DOHH2 (cell line): ENCODE measurements around the gene AGXT.

Experiments
- H3F3A ChIP-seq: fragments of 200-600 bp; sonication (generic), shearing (Covaris generic); 2 replicates; pipeline ENCODE4 v1.6.0; 2016; ENCODE audit warnings: antibody characterized with exemption, mild to moderate bottlenecking; ENCODE audit not compliant: control insufficient read depth, insufficient read depth
- H3K27ac ChIP-seq: fragments of 200-600 bp; sonication (generic); 2 replicates; pipeline ENCODE4 v1.5.1; 2014; ENCODE audit warnings: low read depth, mild to moderate bottlenecking, low read length, moderate library complexity
- H3K27me3 ChIP-seq: fragments of 200-600 bp; sonication (generic); 2 replicates; pipeline ENCODE4 v1.6.1; 2014; ENCODE audit warnings: mild to moderate bottlenecking, low read length, mixed read lengths; ENCODE audit not compliant: control insufficient read depth
- H3K36me3 ChIP-seq: fragments of 200-600 bp; sonication (generic); 2 replicates; pipeline ENCODE4 v1.6.1; 2014; ENCODE audit warnings: mild to moderate bottlenecking, low read length, moderate library complexity, mixed read lengths; ENCODE audit not compliant: control insufficient read depth
- H3K4me1 ChIP-seq: fragments of 200-600 bp; sonication (generic); 2 replicates; pipeline ENCODE4 v1.6.1; 2014; ENCODE audit warnings: mild to moderate bottlenecking, low read length, mixed read lengths; ENCODE audit not compliant: control insufficient read depth
- H3K4me2 ChIP-seq: fragments of 200-600 bp; sonication (generic); 2 replicates; pipeline ENCODE4 v1.6.0; 2014; ENCODE audit warnings: mild to moderate bottlenecking, low read length, moderate library complexity
- H3K4me3 ChIP-seq: fragments of 200-600 bp; sonication (generic); 2 replicates; pipeline ENCODE4 v1.5.1; 2014; ENCODE audit warnings: mild to moderate bottlenecking, low read length, mixed read lengths
- H3K79me2 ChIP-seq: fragments of 200-600 bp; sonication (generic); 2 replicates; pipeline ENCODE4 v1.6.1; 2014; ENCODE audit warnings: mild to moderate bottlenecking, low read length, mixed read lengths; ENCODE audit not compliant: control insufficient read depth
- H3K9me2 ChIP-seq: fragments of 200-600 bp; sonication (generic); replicated peaks from 2 replicates; pipeline ENCODE4 v1.6.1; 2014; ENCODE audit warnings: mild to moderate bottlenecking, low read length, mixed read lengths; ENCODE audit not compliant: control insufficient read depth
- H3K9me3 ChIP-seq: fragments of 200-600 bp; sonication (generic); 2 replicates; pipeline ENCODE4 v1.6.1; 2014; ENCODE audit warnings: antibody characterized with exemption, low read length, mixed read lengths; ENCODE audit not compliant: control insufficient read depth, insufficient read depth
- H4K20me1 ChIP-seq: fragments of 200-600 bp; sonication (generic); 2 replicates; pipeline ENCODE4 v1.6.0; 2014; ENCODE audit warnings: low read depth, mild to moderate bottlenecking, antibody characterized with exemption, low read length, moderate library complexity; ENCODE audit not compliant: control insufficient read depth, insufficient read depth
- CTCF ChIP-seq: fragments of 200-600 bp; sonication (generic); IDR thresholded peaks from one replicate; pipeline ENCODE4 v1.5.1; 2014; ENCODE audit warnings: antibody characterized with exemption, mild to moderate bottlenecking, low read depth, low read length; ENCODE audit not compliant: poor library complexity, severe bottlenecking
- EZH2phosphoT487 ChIP-seq: fragments of 200-600 bp; sonication (generic); IDR thresholded peaks from 2 replicates; pipeline ENCODE4 v1.6.1; 2017; ENCODE audit warnings: borderline replicate concordance, mild to moderate bottlenecking, antibody characterized with exemption, low read length, moderate library complexity, mixed read lengths

AGXT gene

GRCh38 chr2:240896394-240896793 is 27.8 kb downstream of the AGXT start:
- H3F3A ChIP-seq = no peaks in the 10 kb centered on the region
- H3K27me3 ChIP-seq = no peaks in the 10 kb centered on the region
- no peak for TF ChIP-seq EZH2phosphoT487
- no peak for TF ChIP-seq CTCF
- no peak overlapping the region for H3K4me2 ChIP-seq
- no peaks in the 10 kb centered on the region for H3K4me1 ChIP-seq
- no peaks in the 10 kb centered on the region for H3K79me2 ChIP-seq
- no peaks in the 10 kb centered on the region for H3K9me2 ChIP-seq
- no peak overlapping the region for H3K4me3 ChIP-seq
- H3K27ac ChIP-seq = no peak overlapping the region
- H4K20me1 ChIP-seq = no peaks in the 10 kb centered on the region
- H3K9me3 ChIP-seq = no peaks in the 10 kb centered on the region
- H3K36me3 ChIP-seq = no peaks in the 10 kb centered on the region

GRCh38 chr2:240896871-240897692 is 28.5 kb downstream of the AGXT start:
- H3K4me1 ChIP-seq = no peaks in the 10 kb centered on the region
- no peaks in the 10 kb centered on the region for H3F3A ChIP-seq
- no peak overlapping the region for H3K27ac ChIP-seq
- H3K27me3 ChIP-seq = no peaks in the 10 kb centered on the region
- H3K36me3 ChIP-seq = no peaks in the 10 kb centered on the region
- H3K4me2 ChIP-seq = no peak overlapping the region
- no peaks in the 10 kb centered on the region for H3K9me3 ChIP-seq
- no peaks in the 10 kb centered on the region for H4K20me1 ChIP-seq
- no peaks in the 10 kb centered on the region for H3K79me2 ChIP-seq
- no peak overlapping the region for H3K4me3 ChIP-seq
- no peaks in the 10 kb centered on the region for H3K9me2 ChIP-seq
- TF ChIP-seq CTCF (no peak), EZH2phosphoT487 (no peak)

GRCh38 chr2:240898108-240898730 is 29.6 kb downstream of the AGXT start:
- no peaks in the 10 kb centered on the region for H3F3A ChIP-seq
- no peaks in the 10 kb centered on the region for H3K79me2 ChIP-seq
- H3K9me3 ChIP-seq = no peaks in the 10 kb centered on the region
- no peaks in the 10 kb centered on the region for H3K9me2 ChIP-seq
- no peaks in the 10 kb centered on the region for H4K20me1 ChIP-seq
- no peaks in the 10 kb centered on the region for H3K4me1 ChIP-seq
- no peaks in the 10 kb centered on the region for H3K36me3 ChIP-seq
- no peak overlapping the region for H3K27ac ChIP-seq
- H3K4me2 ChIP-seq = no peak overlapping the region
- no peaks in the 10 kb centered on the region for H3K27me3 ChIP-seq
- TF ChIP-seq CTCF (no peak), EZH2phosphoT487 (no peak)
- no peak overlapping the region for H3K4me3 ChIP-seq
